HepG2 (cell line): ENCODE measurements around the gene CD9. TPM values are rescaled to one million over a fixed set of nuclear protein-coding genes. Genes with fewer than 3 reads are reported as not detected.

ENCODE experiments used
- IKZF1 ChIP-seq: fragments of 450-650 bp; IDR thresholded peaks from 2 replicates; pipeline ENCODE4 v1.7.1; 2016
- KDM4B ChIP-seq: sonication (generic); formaldehyde crosslinking; IDR thresholded peaks from 2 replicates; pipeline ENCODE4 v1.4.0; 2020; ENCODE audit warnings: missing genetic modification reagents
- MED8 ChIP-seq: sonication (generic); formaldehyde crosslinking; IDR thresholded peaks from 2 replicates; pipeline ENCODE4 v1.8.1; 2023; ENCODE audit warnings: mild to moderate bottlenecking, missing genetic modification reagents; ENCODE audit not compliant: insufficient replicate concordance
- NCOA5 ChIP-seq: sonication (generic); formaldehyde crosslinking; IDR thresholded peaks from 2 replicates; pipeline ENCODE4 v1.4.0; 2020; ENCODE audit warnings: missing genetic modification reagents
- PHF8 ChIP-seq: sonication (generic); formaldehyde crosslinking; IDR thresholded peaks from 2 replicates; pipeline ENCODE4 v1.5.0; 2020; ENCODE audit warnings: missing genetic modification reagents
- POLR2G ChIP-seq: fragments of 200-400 bp; formaldehyde crosslinking; IDR thresholded peaks from 2 replicates; pipeline ENCODE4 v1.6.1; 2018; ENCODE audit warnings: mild to moderate bottlenecking, low read depth, low read length, moderate library complexity
- SSRP1 ChIP-seq: IDR thresholded peaks from 2 replicates; pipeline ENCODE4 v1.6.1; 2016; ENCODE audit warnings: control low read depth
- ZBTB3 ChIP-seq: sonication (generic); formaldehyde crosslinking; IDR thresholded peaks from 2 replicates; pipeline ENCODE4 v1.4.0; 2020; ENCODE audit warnings: low read depth, mild to moderate bottlenecking, moderate library complexity, missing genetic modification reagents, borderline replicate concordance
- ZNF343 ChIP-seq: sonication (generic); formaldehyde crosslinking; IDR thresholded peaks from 2 replicates; pipeline ENCODE4 v1.4.0; 2020; ENCODE audit warnings: mild to moderate bottlenecking, missing genetic modification reagents
- ZNF607 ChIP-seq: sonication (generic); formaldehyde crosslinking; IDR thresholded peaks from 2 replicates; pipeline ENCODE4 v1.5.1; 2020; ENCODE audit warnings: missing genetic modification reagents, mild to moderate bottlenecking, borderline replicate concordance
- ZNF614 ChIP-seq: IDR thresholded peaks from 2 replicates; pipeline ENCODE4 v1.6.1; 2018; ENCODE audit warnings: missing biosample characterization, missing genetic modification reagents, inconsistent platforms, borderline replicate concordance
- ZNF709 ChIP-seq: sonication (generic); formaldehyde crosslinking; IDR thresholded peaks from 2 replicates; pipeline ENCODE4 v1.5.0; 2020; ENCODE audit warnings: mild to moderate bottlenecking, missing genetic modification reagents
- ZNF768 ChIP-seq: sonication (generic); formaldehyde crosslinking; IDR thresholded peaks from 2 replicates; pipeline ENCODE4 v1.4.0; 2020; ENCODE audit warnings: missing genetic modification reagents
- polyA plus RNA-seq, 8 experiments: library from polyadenylated mRNA; depleted of rRNA in 3 of 8; stranded (reverse) in 7 of 8; unstranded in 1 of 8; fragments of >200 nt; fragmentation: Illumina TruSeq in 4 of 8; extraction: Trizol in 4 of 8; gene quantifications; 2 replicates each; pipeline versions ENCODE4 v1.2.1 to v1.2.3, GENCODE V29; 2011 to 2016; ENCODE audit warnings: low read depth in 4 of 8, missing spikeins in 1 of 8, mixed read lengths in 1 of 8; ENCODE audit not compliant: insufficient read depth in 1 of 8
- total RNA-seq, 5 experiments: library from RNA; depleted of rRNA; stranded (reverse); fragments of >200 nt; fragmentation: Illumina TruSeq; extraction: Trizol; gene quantifications; 2 replicates each; pipeline ENCODE4 v1.2.3, GENCODE V29; 2016; ENCODE audit warnings: low read depth in 1 of 5
- TF ChIP-seq, protein P1 (sequence below): sonication (generic); formaldehyde crosslinking; IDR thresholded peaks from 2 replicates; pipeline ENCODE4 v1.8.1; 2022; ENCODE audit warnings: low read depth, mild to moderate bottlenecking, missing genetic modification reagents
- TF ChIP-seq, protein P2 (sequence below): sonication (generic); formaldehyde crosslinking; IDR thresholded peaks from 2 replicates; pipeline ENCODE4 v1.5.0; 2020; ENCODE audit warnings: mild to moderate bottlenecking, low read depth, missing genetic modification reagents, borderline replicate concordance
- TF ChIP-seq, protein P3 (sequence below): sonication (generic); formaldehyde crosslinking; IDR thresholded peaks from 2 replicates; pipeline ENCODE4 v1.9.0; 2021; ENCODE audit warnings: missing genetic modification reagents, borderline replicate concordance
- TF ChIP-seq, protein P4 (sequence below): sonication (generic); formaldehyde crosslinking; IDR thresholded peaks from 2 replicates; pipeline ENCODE4 v1.4.0; 2020; ENCODE audit warnings: low read depth, mild to moderate bottlenecking, missing genetic modification reagents
- TF ChIP-seq, protein P5 (sequence below): sonication (generic); formaldehyde crosslinking; IDR thresholded peaks from 2 replicates; pipeline ENCODE4 v1.5.0; 2020; ENCODE audit warnings: missing genetic modification reagents

The CD9 gene
- total and polyA plus RNA-seq, 2 of the 13 experiments (the other 11 are each of a cell fraction or from before 2014, with no cell fraction given): 5.8 to 38.3 TPM

DNA sequence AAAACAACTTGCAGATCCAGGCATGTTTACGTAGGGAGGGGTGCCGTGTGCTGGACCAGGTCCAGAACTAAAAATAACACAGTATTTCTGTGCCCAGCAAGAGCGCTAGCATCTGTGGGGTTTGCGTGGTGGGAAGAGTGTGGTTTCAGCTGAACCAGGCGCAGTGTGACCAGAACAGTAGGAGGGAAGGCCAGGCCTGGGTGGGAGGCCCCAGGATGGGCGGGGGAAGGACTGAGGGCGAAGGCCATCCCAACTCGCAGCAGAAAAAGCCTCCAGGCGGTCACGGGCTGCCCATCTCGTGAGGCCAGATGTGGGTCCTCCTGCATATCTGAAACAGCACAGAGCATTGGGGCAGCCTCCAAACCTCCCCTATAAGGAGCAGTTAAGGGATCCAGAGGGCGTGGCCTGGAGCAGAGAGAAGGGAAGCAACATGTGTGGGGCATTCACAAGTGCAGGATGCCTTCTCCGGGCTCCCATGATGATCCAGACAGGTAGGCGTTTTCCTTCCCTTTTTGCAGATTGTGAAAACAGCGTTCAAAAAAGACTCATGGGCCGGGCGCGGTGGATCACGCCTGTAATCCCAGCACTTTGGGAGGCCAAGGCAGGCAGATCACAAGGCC is 17.8 kb upstream of the CD9 start (continued):
- TF ChIP-seq, protein P1, sequence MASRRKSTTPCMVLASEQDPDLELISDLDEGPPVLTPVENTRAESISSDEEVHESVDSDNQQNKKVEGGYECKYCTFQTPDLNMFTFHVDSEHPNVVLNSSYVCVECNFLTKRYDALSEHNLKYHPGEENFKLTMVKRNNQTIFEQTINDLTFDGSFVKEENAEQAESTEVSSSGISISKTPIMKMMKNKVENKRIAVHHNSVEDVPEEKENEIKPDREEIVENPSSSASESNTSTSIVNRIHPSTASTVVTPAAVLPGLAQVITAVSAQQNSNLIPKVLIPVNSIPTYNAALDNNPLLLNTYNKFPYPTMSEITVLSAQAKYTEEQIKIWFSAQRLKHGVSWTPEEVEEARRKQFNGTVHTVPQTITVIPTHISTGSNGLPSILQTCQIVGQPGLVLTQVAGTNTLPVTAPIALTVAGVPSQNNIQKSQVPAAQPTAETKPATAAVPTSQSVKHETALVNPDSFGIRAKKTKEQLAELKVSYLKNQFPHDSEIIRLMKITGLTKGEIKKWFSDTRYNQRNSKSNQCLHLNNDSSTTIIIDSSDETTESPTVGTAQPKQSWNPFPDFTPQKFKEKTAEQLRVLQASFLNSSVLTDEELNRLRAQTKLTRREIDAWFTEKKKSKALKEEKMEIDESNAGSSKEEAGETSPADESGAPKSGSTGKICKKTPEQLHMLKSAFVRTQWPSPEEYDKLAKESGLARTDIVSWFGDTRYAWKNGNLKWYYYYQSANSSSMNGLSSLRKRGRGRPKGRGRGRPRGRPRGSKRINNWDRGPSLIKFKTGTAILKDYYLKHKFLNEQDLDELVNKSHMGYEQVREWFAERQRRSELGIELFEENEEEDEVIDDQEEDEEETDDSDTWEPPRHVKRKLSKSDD (CRISPR knock-in tag): peak; percentile 19; the same call in 1 of the 2 replicates
- TF ChIP-seq POLR2G: peak; percentile 28
- TF ChIP-seq PHF8: peak; percentile 12; the same call in 1 of the 2 replicates
- no peak for TF ChIP-seq ZBTB3
- TF ChIP-seq, protein P2, sequence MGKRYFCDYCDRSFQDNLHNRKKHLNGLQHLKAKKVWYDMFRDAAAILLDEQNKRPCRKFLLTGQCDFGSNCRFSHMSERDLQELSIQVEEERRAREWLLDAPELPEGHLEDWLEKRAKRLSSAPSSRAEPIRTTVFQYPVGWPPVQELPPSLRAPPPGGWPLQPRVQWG (CRISPR knock-in tag): no peak
- TF ChIP-seq, protein P3, sequence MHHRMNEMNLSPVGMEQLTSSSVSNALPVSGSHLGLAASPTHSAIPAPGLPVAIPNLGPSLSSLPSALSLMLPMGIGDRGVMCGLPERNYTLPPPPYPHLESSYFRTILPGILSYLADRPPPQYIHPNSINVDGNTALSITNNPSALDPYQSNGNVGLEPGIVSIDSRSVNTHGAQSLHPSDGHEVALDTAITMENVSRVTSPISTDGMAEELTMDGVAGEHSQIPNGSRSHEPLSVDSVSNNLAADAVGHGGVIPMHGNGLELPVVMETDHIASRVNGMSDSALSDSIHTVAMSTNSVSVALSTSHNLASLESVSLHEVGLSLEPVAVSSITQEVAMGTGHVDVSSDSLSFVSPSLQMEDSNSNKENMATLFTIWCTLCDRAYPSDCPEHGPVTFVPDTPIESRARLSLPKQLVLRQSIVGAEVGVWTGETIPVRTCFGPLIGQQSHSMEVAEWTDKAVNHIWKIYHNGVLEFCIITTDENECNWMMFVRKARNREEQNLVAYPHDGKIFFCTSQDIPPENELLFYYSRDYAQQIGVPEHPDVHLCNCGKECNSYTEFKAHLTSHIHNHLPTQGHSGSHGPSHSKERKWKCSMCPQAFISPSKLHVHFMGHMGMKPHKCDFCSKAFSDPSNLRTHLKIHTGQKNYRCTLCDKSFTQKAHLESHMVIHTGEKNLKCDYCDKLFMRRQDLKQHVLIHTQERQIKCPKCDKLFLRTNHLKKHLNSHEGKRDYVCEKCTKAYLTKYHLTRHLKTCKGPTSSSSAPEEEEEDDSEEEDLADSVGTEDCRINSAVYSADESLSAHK (CRISPR knock-in tag): no peak
- TF ChIP-seq, protein P4, sequence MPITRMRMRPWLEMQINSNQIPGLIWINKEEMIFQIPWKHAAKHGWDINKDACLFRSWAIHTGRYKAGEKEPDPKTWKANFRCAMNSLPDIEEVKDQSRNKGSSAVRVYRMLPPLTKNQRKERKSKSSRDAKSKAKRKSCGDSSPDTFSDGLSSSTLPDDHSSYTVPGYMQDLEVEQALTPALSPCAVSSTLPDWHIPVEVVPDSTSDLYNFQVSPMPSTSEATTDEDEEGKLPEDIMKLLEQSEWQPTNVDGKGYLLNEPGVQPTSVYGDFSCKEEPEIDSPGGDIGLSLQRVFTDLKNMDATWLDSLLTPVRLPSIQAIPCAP (CRISPR knock-in tag): no peak
- no peak for TF ChIP-seq IKZF1
- no peak for TF ChIP-seq NCOA5 (CRISPR knock-in tag)
- TF ChIP-seq, protein P5, sequence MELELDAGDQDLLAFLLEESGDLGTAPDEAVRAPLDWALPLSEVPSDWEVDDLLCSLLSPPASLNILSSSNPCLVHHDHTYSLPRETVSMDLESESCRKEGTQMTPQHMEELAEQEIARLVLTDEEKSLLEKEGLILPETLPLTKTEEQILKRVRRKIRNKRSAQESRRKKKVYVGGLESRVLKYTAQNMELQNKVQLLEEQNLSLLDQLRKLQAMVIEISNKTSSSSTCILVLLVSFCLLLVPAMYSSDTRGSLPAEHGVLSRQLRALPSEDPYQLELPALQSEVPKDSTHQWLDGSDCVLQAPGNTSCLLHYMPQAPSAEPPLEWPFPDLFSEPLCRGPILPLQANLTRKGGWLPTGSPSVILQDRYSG (CRISPR knock-in tag): no peak
- TF ChIP-seq ZNF768 (CRISPR knock-in tag): 0 out of 2 replicates have a peak, but pooled peaks have one; percentile 16
- peak; percentile 64; the same call in 1 of the 2 replicates for TF ChIP-seq ZNF343 (CRISPR knock-in tag)
- no peak for TF ChIP-seq KDM4B (CRISPR knock-in tag)
- TF ChIP-seq SSRP1 (CRISPR knock-in tag): no peak; the same call in 1 of the 2 replicates
- TF ChIP-seq ZNF709 (CRISPR knock-in tag): 0 out of 2 replicates have a peak, but pooled peaks have one; percentile 11
- no peak for TF ChIP-seq ZNF614 (CRISPR knock-in tag)
- TF ChIP-seq MED8 (CRISPR knock-in tag): no peak
- TF ChIP-seq ZNF607: peak; percentile 54
